Lung (tissue), 12 donors: ENCODE results near the gene HOATZ. TPM values are rescaled to one million over a fixed set of nuclear protein-coding genes. Genes with fewer than 3 reads are reported as not detected.
A peak's percentile ranks its signal among the peaks of the same experiment; 100 is the strongest.

Source experiments
- ATAC-seq: fragments of 200-7000 bp; cut with Tn5 transposase; one replicate; pipeline ENCODE4 v1.9.1; 2020; ENCODE audit warnings: moderate number of reproducible peaks; ENCODE audit not compliant: insufficient read depth, low FRiP score
- DNase-seq, 3 donors: peaks; one replicate each; pipeline ENCODE4 v3.0.0-alpha.2; 2013 to 2017
- H3K27ac ChIP-seq, 2 donors: one replicate each; pipeline ENCODE4 v1.5.1; 2013; ENCODE audit warnings: mild to moderate bottlenecking in 2 of 2, moderate library complexity in 2 of 2, control low read depth in 1 of 2, inconsistent platforms in 1 of 2, low read depth in 1 of 2, low read length in 1 of 2
- H3K27me3 ChIP-seq, 3 donors: one replicate each; pipeline ENCODE4 v1.5.1; 2013; ENCODE audit warnings: low read length in 2 of 3; ENCODE audit not compliant: control insufficient read depth in 3 of 3, insufficient read depth in 3 of 3
- H3K36me3 ChIP-seq, 4 donors: one replicate each; pipeline ENCODE4 v1.5.1; 2013; ENCODE audit warnings: low read length in 4 of 4, mild to moderate bottlenecking in 1 of 4, moderate library complexity in 1 of 4; ENCODE audit not compliant: control insufficient read depth in 4 of 4, insufficient read depth in 4 of 4
- H3K4me1 ChIP-seq, 5 donors: one replicate each; pipeline ENCODE4 v1.5.1; 2013; ENCODE audit warnings: low read length in 5 of 5, mild to moderate bottlenecking in 2 of 5, moderate library complexity in 1 of 5; ENCODE audit not compliant: control insufficient read depth in 5 of 5, insufficient read depth in 5 of 5
- H3K4me3 ChIP-seq: one replicate; pipeline ENCODE4 v1.5.1; 2013; ENCODE audit warnings: mild to moderate bottlenecking, control low read depth, moderate library complexity
- H3K9ac ChIP-seq, 2 donors: one replicate each; pipeline ENCODE4 v1.5.1; 2013; ENCODE audit warnings: low read length in 2 of 2, control low read depth in 1 of 2; ENCODE audit not compliant: insufficient read depth in 1 of 2
- H3K9me3 ChIP-seq, 4 donors: one replicate each; pipeline ENCODE4 v1.5.1; 2013; ENCODE audit warnings: low read length in 3 of 4, mild to moderate bottlenecking in 1 of 4, moderate library complexity in 1 of 4; ENCODE audit not compliant: control insufficient read depth in 4 of 4, insufficient read depth in 3 of 4
- CTCF ChIP-seq: IDR thresholded peaks from 2 replicates; pipeline ENCODE4 v1.5.1; 2012; ENCODE audit warnings: mild to moderate bottlenecking; ENCODE audit errors: control extremely low read depth, extremely low read depth
- WGBS, 2 donors: extraction: QIAGEN DNeasy Blood & Tissue Kit; methylation state at CpG; one replicate each; pipeline ENCODE4 v1.1.7; 2013; 5-methylcytosine and 5-hydroxymethylcytosine counted together
- polyA plus RNA-seq, 2 donors: library from polyadenylated mRNA; stranded (reverse); fragments of 200-250 nt; gene quantifications; one replicate each; pipeline ENCODE4 v1.2.1, GENCODE V29; 2013
- total RNA-seq, 2 donors: library from RNA; depleted of rRNA in 1 of 2; stranded (reverse); fragments of >200 nt in 1 of 2; gene quantifications; one replicate each; pipeline ENCODE4 v1.2.1, GENCODE V29; 2014 to 2021
- donor health status: control.
- donor health status: control.
- donor health status: Bipolar disorder and iron deficiency.
- donor health status: healthy.
- donor health status: DM: yes; HTN: yes; CAD: no.

HOATZ gene
- total and polyA plus RNA-seq, 4 donors, result 23.6 to 42.9 (median 29.0) TPM

- H3K9me3 ChIP-seq, result no peaks in the 10 kb centered on the region
- peaks cover 0 to 17% (median 8%) of the 10 kb centered on the region in 5 donors for H3K4me1 ChIP-seq
- no peak overlapping the region for H3K4me3 ChIP-seq
- TF ChIP-seq CTCF, result no peak
- no peak for ATAC-seq
- WGBS, 2 donors, result 61 to 79% methylated on average over 4 of the region's 4 CpGs
- H3K36me3 ChIP-seq, result no peaks in the 10 kb centered on the region
- H3K9ac ChIP-seq, result no peak overlapping the region
- H3K27me3 ChIP-seq, result no peaks in the 10 kb centered on the region
- no peak for DNase-seq
- no peak overlapping the region for H3K27ac ChIP-seq
Measured at GRCh38 chr11:111577821-111578220, 63.2 kb downstream of the HOATZ start.

- no peak overlapping the region for H3K9ac ChIP-seq
- H3K4me1 ChIP-seq, result peaks cover 0 to 1% (median 0%) of the 10 kb centered on the region in 5 donors
- no peaks in the 10 kb centered on the region for H3K9me3 ChIP-seq
- DNase-seq, result no peak
- no peak for ATAC-seq
- 100% methylated on average over 1 of the region's 1 CpG for WGBS, 2 donors
- no peak overlapping the region for H3K27ac ChIP-seq
- H3K36me3 ChIP-seq, result no peaks in the 10 kb centered on the region
- H3K27me3 ChIP-seq, result no peaks in the 10 kb centered on the region
- no peak overlapping the region for H3K4me3 ChIP-seq
- TF ChIP-seq CTCF, result no peak
Measured at GRCh38 chr11:111581341-111581740, 66.8 kb downstream of the HOATZ start.

GRCh38 chr11:111582163-111582562 is 67.6 kb downstream of the HOATZ start:
- Histone ChIP-seq H3K36me3 (no peaks in the 10 kb centered on the region), H3K27ac (no peak overlapping the region), H3K4me3 (no peak overlapping the region), H3K9me3 (no peaks in the 10 kb centered on the region), H3K4me1 (peaks cover 0 to 1% (median 0%) of the 10 kb centered on the region in 5 donors), H3K27me3 (no peaks in the 10 kb centered on the region), H3K9ac (no peak overlapping the region)
- no peak for ATAC-seq
- TF ChIP-seq CTCF, result no peak
- peak in 1 of 3 donors; percentile 42 for DNase-seq

GRCh38 chr11:111582881-111583280 is 68.3 kb downstream of the HOATZ start:
- Histone ChIP-seq H3K27me3 (no peaks in the 10 kb centered on the region), H3K9ac (no peak overlapping the region), H3K27ac (no peak overlapping the region), H3K4me3 (no peak overlapping the region), H3K36me3 (no peaks in the 10 kb centered on the region), H3K9me3 (no peaks in the 10 kb centered on the region), H3K4me1 (peaks cover 0 to 1% (median 0%) of the 10 kb centered on the region in 5 donors)
- TF ChIP-seq CTCF, result no peak
- DNase-seq (peak in 1 of 3 donors; percentile 15), ATAC-seq (no peak)
- 55 to 70% methylated on average over 4 of the region's 4 CpGs for WGBS, 2 donors
